SK-N-SH treated with all-trans-retinoic acid at 6 μM for 48 hours (cell line): ENCODE measurements around the gene ETS1.

ENCODE experiments used
- ARNTL ChIP-seq: fragments of 450-650 bp; formaldehyde crosslinking; IDR thresholded peaks from 2 replicates; pipeline ENCODE4 v1.5.0; 2020; ENCODE audit warnings: low read depth, mild to moderate bottlenecking, moderate library complexity, borderline replicate concordance
- BACH2 ChIP-seq: fragments of 250-450 bp; sonication (Bioruptor Pico); IDR thresholded peaks from 2 replicates; pipeline ENCODE4 v1.9.0; 2021; ENCODE audit warnings: mild to moderate bottlenecking, borderline replicate concordance
- CSRNP3 ChIP-seq: fragments of 250-450 bp; sonication (Bioruptor Pico); IDR thresholded peaks from 2 replicates; pipeline ENCODE4 v1.5.1; 2021; ENCODE audit warnings: mild to moderate bottlenecking, moderate library complexity
- ISL1 ChIP-seq: fragments of 250-450 bp; sonication (Bioruptor Pico); IDR thresholded peaks from 2 replicates; pipeline ENCODE4 v2.1.2; 2022; ENCODE audit warnings: mild to moderate bottlenecking, moderate library complexity
- OSR1 ChIP-seq: fragments of 250-450 bp; sonication (Bioruptor Pico); IDR thresholded peaks from 2 replicates; pipeline ENCODE4 v1.8.0; 2022; ENCODE audit warnings: moderate library complexity, mild to moderate bottlenecking, inconsistent platforms
- ZFP30 ChIP-seq: fragments of 450-650 bp; formaldehyde crosslinking; IDR thresholded peaks from 2 replicates; pipeline ENCODE4 v1.5.0; 2022; ENCODE audit warnings: mild to moderate bottlenecking, moderate library complexity
- ZNF565 ChIP-seq: fragments of 450-650 bp; formaldehyde crosslinking; conservative IDR thresholded peaks from 2 replicates; pipeline ENCODE4 v1.5.0; 2020; ENCODE audit warnings: low read depth, mild to moderate bottlenecking, moderate library complexity
- ZNF70 ChIP-seq: fragments of 450-650 bp; formaldehyde crosslinking; IDR thresholded peaks from 2 replicates; pipeline ENCODE4 v1.5.0; 2020; ENCODE audit warnings: mild to moderate bottlenecking, moderate library complexity
- TF ChIP-seq, protein P1 (sequence below): fragments of 250-450 bp; sonication (Bioruptor Pico); IDR thresholded peaks from 2 replicates; pipeline ENCODE4 v1.8.0; 2020; ENCODE audit warnings: mild to moderate bottlenecking, moderate library complexity, borderline replicate concordance
- TF ChIP-seq, protein P2 (sequence below): fragments of 250-450 bp; sonication (Bioruptor Pico); IDR thresholded peaks from 2 replicates; pipeline ENCODE4 v1.5.0; 2020; ENCODE audit warnings: mild to moderate bottlenecking, moderate library complexity

GRCh38 chr11:128511712-128512111 is 75.6 kb downstream of the ETS1 start:
- TF ChIP-seq ISL1 (CRISPR knock-in tag) (no peak), ARNTL (no peak), CSRNP3 (CRISPR knock-in tag) (no peak), BACH2 (CRISPR knock-in tag) (no peak), ZNF565 (CRISPR knock-in tag) (no peak), ZNF70 (no peak), ZFP30 (CRISPR knock-in tag) (no peak), OSR1 (no peak)
- TF ChIP-seq, protein P1, sequence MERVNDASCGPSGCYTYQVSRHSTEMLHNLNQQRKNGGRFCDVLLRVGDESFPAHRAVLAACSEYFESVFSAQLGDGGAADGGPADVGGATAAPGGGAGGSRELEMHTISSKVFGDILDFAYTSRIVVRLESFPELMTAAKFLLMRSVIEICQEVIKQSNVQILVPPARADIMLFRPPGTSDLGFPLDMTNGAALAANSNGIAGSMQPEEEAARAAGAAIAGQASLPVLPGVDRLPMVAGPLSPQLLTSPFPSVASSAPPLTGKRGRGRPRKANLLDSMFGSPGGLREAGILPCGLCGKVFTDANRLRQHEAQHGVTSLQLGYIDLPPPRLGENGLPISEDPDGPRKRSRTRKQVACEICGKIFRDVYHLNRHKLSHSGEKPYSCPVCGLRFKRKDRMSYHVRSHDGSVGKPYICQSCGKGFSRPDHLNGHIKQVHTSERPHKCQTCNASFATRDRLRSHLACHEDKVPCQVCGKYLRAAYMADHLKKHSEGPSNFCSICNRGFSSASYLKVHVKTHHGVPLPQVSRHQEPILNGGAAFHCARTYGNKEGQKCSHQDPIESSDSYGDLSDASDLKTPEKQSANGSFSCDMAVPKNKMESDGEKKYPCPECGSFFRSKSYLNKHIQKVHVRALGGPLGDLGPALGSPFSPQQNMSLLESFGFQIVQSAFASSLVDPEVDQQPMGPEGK (CRISPR knock-in tag), result no peak
- TF ChIP-seq, protein P2, sequence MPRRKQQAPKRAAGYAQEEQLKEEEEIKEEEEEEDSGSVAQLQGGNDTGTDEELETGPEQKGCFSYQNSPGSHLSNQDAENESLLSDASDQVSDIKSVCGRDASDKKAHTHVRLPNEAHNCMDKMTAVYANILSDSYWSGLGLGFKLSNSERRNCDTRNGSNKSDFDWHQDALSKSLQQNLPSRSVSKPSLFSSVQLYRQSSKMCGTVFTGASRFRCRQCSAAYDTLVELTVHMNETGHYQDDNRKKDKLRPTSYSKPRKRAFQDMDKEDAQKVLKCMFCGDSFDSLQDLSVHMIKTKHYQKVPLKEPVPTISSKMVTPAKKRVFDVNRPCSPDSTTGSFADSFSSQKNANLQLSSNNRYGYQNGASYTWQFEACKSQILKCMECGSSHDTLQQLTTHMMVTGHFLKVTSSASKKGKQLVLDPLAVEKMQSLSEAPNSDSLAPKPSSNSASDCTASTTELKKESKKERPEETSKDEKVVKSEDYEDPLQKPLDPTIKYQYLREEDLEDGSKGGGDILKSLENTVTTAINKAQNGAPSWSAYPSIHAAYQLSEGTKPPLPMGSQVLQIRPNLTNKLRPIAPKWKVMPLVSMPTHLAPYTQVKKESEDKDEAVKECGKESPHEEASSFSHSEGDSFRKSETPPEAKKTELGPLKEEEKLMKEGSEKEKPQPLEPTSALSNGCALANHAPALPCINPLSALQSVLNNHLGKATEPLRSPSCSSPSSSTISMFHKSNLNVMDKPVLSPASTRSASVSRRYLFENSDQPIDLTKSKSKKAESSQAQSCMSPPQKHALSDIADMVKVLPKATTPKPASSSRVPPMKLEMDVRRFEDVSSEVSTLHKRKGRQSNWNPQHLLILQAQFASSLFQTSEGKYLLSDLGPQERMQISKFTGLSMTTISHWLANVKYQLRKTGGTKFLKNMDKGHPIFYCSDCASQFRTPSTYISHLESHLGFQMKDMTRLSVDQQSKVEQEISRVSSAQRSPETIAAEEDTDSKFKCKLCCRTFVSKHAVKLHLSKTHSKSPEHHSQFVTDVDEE, result no peak
